Inflammatory macrophage treated with lipopolysaccharide for 4 hours (primary cell): ENCODE measurements around the gene PPA2.
A peak's percentile ranks its signal among the peaks of the same experiment; 100 is the strongest.

Source experiments
- DNase-seq: peaks from one replicate; pipeline ENCODE4 v3.0.0-alpha.2; 2020

PPA2 gene

GRCh38 chr4:105386012-105386411, 87.8 kb downstream of the PPA2 start:
- DNase-seq: no peak

GRCh38 chr4:105374071-105374470, 99.8 kb downstream of the PPA2 start:
- DNase-seq: no peak

- DNase-seq: no peak
Measured at GRCh38 chr4:105373324-105373723, 100.5 kb downstream of the PPA2 start.

GRCh38 chr4:105369988-105370387, 103.9 kb downstream of the PPA2 start:
- no peak for DNase-seq

GRCh38 chr4:105361053-105361452, 112.8 kb downstream of the PPA2 start:
- no peak for DNase-seq

- no peak for DNase-seq
Measured at GRCh38 chr4:105357258-105357980, 116.4 kb downstream of the PPA2 start.

GRCh38 chr4:105356194-105356593, 117.7 kb downstream of the PPA2 start:
- no peak for DNase-seq

- peak; percentile 69 for DNase-seq
Measured at GRCh38 chr4:105352826-105353225, 121.0 kb downstream of the PPA2 start.

GRCh38 chr4:105351861-105352260, 122.0 kb downstream of the PPA2 start:
- no peak for DNase-seq

- peak; percentile 64 for DNase-seq
Measured at GRCh38 chr4:105350859-105351490, 122.9 kb downstream of the PPA2 start.

- DNase-seq: no peak
Measured at GRCh38 chr4:105348719-105349118, 125.1 kb downstream of the PPA2 start.

- no peak for DNase-seq
Measured at GRCh38 chr4:105346869-105347268, 127.0 kb downstream of the PPA2 start.

- DNase-seq: no peak
Measured at GRCh38 chr4:105345838-105346237, 128.0 kb downstream of the PPA2 start.

GRCh38 chr4:105345358-105345757, 128.5 kb downstream of the PPA2 start:
- no peak for DNase-seq

- DNase-seq: no peak
Measured at GRCh38 chr4:105344141-105344540, 129.7 kb downstream of the PPA2 start.

- no peak for DNase-seq
Measured at GRCh38 chr4:105343146-105343931, 130.5 kb downstream of the PPA2 start.

- no peak for DNase-seq
Measured at GRCh38 chr4:105329081-105329480, 144.8 kb downstream of the PPA2 start.

GRCh38 chr4:105327956-105328355, 145.9 kb downstream of the PPA2 start:
- no peak for DNase-seq

GRCh38 chr4:105327222-105327621, 146.6 kb downstream of the PPA2 start:
- DNase-seq: no peak
